ENCODE results near the gene PERCC1. TPM values are rescaled to one million over a fixed set of nuclear protein-coding genes. Genes with fewer than 3 reads are reported as not detected.
"Not testable (repeated sequence)": the region's sequence is repeated elsewhere in the genome, so short reads cannot be mapped to it uniquely, and the experiment has no call there.

The PERCC1 gene
- total RNA-seq, 1 experiment from 2014 or later: not detected

GRCh38 chr16:1439699-1440074 lies 8.8 kb downstream of the PERCC1 start:
- not testable (repeated sequence) for H3K36me3 ChIP-seq, H3K4me3 ChIP-seq, H3K9me3 ChIP-seq, H3K27me3 ChIP-seq, DNase-seq

DNA sequence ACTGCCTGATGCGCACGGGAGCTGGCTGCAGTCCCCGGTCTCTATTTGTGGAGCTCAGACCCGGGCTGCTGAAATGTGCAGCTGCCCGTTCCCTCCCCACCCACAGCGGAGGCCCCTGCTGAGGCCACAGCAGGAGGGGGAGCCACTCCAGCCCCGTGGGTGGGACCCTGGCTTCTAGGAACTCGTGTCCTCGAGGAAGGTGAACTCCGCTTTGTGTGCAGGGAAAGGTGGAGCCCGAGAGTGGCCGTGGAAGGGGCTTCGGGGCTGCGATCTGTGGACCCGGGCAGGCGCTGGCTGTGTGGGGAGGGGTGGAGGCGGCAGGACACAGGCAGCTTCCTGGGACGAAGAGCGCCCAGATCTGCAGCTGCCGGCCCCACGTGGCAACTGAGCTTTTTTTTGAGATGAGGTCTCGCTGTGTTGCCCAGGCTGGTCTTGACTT lies 10.5 kb downstream of the PERCC1 start:
- H3K27me3 ChIP-seq: no peaks in the 10 kb centered on the region
- no peaks in the 10 kb centered on the region for H3K36me3 ChIP-seq
- H3K9me3 ChIP-seq: no peaks in the 10 kb centered on the region
- DNase-seq: no peak
- no peak overlapping the region for H3K4me3 ChIP-seq

DNA sequence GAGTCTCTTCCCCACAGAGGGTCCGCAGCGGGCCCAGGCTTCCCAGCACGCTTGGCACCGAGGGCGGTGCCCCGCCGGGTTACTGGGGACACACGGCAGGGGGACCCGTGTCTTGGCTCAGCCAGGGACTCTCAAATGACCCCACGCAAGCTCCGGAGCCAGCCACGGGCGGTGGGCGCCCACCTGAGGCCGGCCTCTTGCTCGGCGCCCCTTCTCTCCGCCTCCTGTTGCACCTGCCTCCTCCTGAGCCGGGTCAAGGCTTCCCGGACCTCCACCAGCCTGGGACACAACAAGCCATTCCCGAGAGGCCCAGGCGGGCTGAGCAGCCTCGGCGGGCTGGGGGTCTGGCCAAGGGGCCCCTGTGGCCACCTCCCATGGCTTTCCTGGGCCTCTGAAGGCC lies 11.8 kb downstream of the PERCC1 start:
- no peak overlapping the region for H3K4me3 ChIP-seq
- no peak for DNase-seq
- no peaks in the 10 kb centered on the region for H3K9me3 ChIP-seq
- H3K27me3 ChIP-seq: no peaks in the 10 kb centered on the region
- H3K36me3 ChIP-seq: no peaks in the 10 kb centered on the region

- DNase-seq: no peak
- no peaks in the 10 kb centered on the region for H3K36me3 ChIP-seq
- no peaks in the 10 kb centered on the region for H3K27me3 ChIP-seq
- H3K9me3 ChIP-seq: no peaks in the 10 kb centered on the region
- H3K4me3 ChIP-seq: no peak overlapping the region
Measured at GRCh38 chr16:1443403-1443973, 12.6 kb downstream of the PERCC1 start.

DNA sequence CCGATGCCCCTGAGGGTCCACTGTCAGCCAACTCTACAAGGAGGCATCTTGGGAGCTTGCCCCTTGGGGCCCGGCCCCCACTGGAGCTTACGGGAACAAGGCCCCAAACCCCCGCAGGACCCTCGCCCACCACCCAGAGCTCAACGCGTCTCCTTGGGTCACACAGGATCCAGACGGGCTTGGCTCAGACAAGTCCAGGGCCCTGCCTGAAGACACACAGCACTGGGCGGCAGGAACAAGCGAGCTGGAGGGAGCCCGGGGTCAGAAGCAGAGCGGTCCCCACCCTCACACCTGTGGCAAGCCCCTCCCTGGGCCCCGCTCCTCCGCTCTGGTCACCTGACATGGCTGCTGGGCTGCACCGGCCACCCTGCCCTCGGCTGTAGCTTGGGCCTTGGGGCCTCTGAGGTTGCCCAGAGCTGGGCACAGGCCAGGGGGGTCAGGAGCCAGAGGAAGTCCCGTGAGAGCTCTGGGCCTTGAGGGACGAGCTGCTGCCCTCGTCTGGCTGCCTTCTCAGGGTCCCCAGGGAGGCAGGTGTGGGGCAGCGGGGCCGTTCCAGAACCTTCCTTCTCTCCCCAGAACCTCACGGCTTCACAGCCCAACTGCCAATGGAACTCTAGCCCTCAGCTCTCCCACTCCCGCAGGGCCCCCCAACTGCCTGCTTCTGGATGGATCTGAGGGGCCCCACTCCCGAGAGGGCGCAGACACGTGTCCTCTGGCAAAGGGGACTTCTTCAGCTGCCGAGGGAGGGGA lies 13.3 kb downstream of the PERCC1 start, which contains the start of gene CCDC154:
Gene CCDC154 (minus strand): TSS at position 577 of the 750 bp plus-strand sequence. CDS start 234 bp downstream, at position 343.
- H3K9me3 ChIP-seq: no peaks in the 10 kb centered on the region
- DNase-seq: no peak
- H3K4me3 ChIP-seq: no peak within 1 kb of the TSS
- H3K36me3 ChIP-seq: no peaks in the 10 kb centered on the region
- no peaks in the 10 kb centered on the region for H3K27me3 ChIP-seq

GRCh38 chr16:1444730-1445517 lies 14.0 kb downstream of the PERCC1 start:
- Histone ChIP-seq H3K4me3 (no peak overlapping the region), H3K27me3 (no peaks in the 10 kb centered on the region), H3K36me3 (no peaks in the 10 kb centered on the region), H3K9me3 (no peaks in the 10 kb centered on the region)
- no peak for DNase-seq

DNA sequence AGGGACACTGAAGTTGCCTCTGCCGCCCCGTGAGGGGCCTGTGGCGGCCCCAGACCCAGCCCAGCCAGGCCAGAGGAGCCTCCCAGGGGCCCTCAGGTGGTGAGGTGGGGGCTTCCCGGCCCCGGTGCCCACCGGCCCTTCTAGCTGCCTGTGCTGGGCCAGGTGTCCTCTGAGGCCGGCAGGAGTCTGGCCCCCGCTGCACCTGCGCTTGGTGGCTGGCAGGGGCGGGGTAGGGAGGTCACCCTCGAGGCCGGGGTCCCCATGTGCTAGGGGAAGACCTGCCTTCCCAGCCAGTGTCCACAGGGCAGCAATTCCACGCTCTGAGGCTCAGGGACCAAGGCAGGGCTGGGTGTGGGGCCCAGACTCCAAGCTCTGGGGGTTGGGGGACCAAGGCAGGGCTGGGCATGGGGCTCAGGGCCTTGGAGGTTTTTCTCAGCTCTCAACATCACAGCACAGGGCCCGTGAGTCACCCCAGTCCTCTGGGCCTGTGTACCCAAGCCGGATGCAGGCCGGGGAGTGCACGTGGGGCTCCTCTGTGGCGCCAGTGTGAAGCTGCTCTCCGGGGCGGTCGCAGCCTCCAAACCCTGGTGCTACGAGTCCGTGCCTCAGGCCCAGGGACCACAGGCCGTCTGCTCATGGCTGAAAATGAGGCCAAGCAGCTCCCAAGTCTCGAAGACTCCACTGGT lies 14.8 kb downstream of the PERCC1 start:
- no peak for DNase-seq
- H3K9me3 ChIP-seq: no peaks in the 10 kb centered on the region
- H3K27me3 ChIP-seq: no peaks in the 10 kb centered on the region
- no peak overlapping the region for H3K4me3 ChIP-seq
- H3K36me3 ChIP-seq: no peaks in the 10 kb centered on the region

DNA sequence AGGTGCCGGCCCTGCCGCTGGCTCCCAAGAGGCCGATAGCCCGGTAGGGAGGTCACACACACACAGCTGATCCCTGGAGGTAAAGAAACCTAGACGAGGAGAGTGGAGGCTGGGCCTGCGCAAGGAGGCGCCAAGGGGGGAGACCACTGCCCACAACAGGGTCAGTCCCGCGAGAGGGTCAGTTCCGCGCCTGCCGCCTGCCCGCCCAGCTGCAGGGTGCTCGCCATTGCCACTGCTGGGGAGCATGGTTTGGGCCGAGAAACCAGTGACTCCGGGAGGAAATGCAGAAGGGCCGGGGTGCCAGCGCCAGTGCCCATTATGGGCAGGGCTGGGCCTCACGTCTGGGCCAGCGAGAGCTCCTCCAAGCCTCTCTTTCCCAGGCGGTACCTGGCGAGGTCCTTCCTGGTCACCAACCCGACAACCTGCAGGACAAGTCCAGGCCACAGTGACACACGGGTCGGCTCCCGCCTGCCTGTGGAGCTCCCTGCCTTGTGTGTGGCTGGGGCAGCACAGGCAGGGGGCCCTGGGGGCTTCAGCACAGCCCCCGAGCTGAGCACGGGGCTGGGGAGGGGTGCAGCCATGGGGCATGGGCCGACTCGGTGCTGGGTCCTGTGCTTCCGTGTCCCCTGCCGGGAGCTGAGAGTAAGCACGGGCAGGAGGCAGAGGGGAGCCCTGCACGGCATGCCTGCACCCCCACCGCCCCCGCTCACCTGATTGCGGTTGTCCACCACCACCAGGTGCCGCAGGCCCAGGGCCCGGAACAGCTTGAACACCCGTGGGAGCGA lies 15.6 kb downstream of the PERCC1 start:
- no peak for DNase-seq
- Histone ChIP-seq H3K4me3 (no peak overlapping the region), H3K27me3 (no peaks in the 10 kb centered on the region)

GRCh38 chr16:1447965-1448364 lies 17.1 kb downstream of the PERCC1 start:
- no peaks in the 10 kb centered on the region; the same call in 1 of the 2 replicates for H3K36me3 ChIP-seq
- no peak for DNase-seq
- H3K27me3 ChIP-seq: no peaks in the 10 kb centered on the region
- no peak overlapping the region for H3K4me3 ChIP-seq
- H3K9me3 ChIP-seq: no peaks in the 10 kb centered on the region

More for the DNA sequence above, 15.6 kb downstream of the PERCC1 start:
- Histone ChIP-seq H3K36me3 (no peaks in the 10 kb centered on the region; the same call in 1 of the 2 replicates), H3K9me3 (no peaks in the 10 kb centered on the region)

DNA sequence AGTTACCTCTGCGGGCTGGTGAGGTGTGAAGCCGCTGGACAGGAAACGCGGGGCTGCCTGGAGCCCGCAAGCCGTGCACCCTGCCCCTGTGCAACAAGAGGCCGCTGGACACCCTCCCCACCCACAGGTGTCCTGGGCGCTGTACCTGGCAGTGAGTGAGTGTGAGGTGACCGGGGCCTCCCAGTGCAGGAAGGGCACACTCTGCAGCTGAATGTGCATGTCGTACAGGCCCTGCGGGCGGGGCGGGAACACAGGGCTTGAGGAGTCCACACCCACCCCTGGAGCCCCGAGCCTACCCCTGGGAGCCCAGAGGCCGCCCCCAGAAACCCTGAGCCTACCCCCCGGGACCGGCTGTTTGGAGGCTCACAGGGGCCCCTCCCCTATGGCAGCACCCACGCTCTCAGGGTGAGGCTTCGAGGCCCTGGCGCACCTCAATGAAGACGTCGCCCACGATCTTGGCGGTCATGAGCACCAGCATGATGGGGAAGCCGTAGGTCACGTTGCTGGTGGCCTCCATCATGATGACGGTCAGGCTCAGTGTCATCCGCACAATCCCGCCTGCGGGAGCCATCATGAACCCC lies 17.7 kb downstream of the PERCC1 start:
- Histone ChIP-seq H3K27me3 (no peaks in the 10 kb centered on the region), H3K4me3 (no peak overlapping the region), H3K36me3 (peaks cover 3% of the 10 kb centered on the region; the same call in 1 of the 2 replicates), H3K9me3 (no peaks in the 10 kb centered on the region)
- DNase-seq: no peak

- Histone ChIP-seq H3K9me3 (no peaks in the 10 kb centered on the region), H3K4me3 (no peak overlapping the region), H3K27me3 (no peaks in the 10 kb centered on the region), H3K36me3 (peaks cover 5% of the 10 kb centered on the region; the same call in 1 of the 2 replicates)
- no peak for DNase-seq
Measured at GRCh38 chr16:1449201-1449788, 18.4 kb downstream of the PERCC1 start.

- H3K9me3 ChIP-seq: no peaks in the 10 kb centered on the region
- no peaks in the 10 kb centered on the region for H3K27me3 ChIP-seq
- no peak overlapping the region for H3K4me3 ChIP-seq
- DNase-seq: no peak
- peaks cover 5% of the 10 kb centered on the region; the same call in 1 of the 2 replicates for H3K36me3 ChIP-seq
Measured at GRCh38 chr16:1450218-1450617, 19.3 kb downstream of the PERCC1 start.

DNA sequence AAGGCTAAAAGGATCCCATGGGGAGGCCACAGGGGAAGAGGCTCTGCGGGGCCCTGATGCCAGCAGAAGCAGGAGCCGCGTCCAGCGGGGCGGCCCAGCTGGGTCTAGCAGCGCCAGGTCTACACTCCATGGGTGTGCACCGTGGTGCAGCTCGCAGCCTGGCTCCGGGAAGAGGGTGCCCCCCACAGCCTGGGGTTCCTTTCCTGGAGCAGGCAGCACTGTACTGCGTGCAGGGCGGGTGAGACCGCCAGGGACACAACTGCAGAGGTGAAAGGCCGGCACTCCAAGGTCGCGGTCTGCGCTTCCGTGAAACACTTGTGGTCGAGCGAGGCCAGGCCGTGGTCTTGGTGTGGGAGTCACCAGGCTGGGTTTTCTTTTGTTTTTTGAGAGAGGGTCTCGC lies 20.0 kb downstream of the PERCC1 start:
- H3K27me3 ChIP-seq: no peaks in the 10 kb centered on the region
- H3K9me3 ChIP-seq: no peaks in the 10 kb centered on the region
- no peak for DNase-seq
- no peak overlapping the region for H3K4me3 ChIP-seq
- peaks cover 5% of the 10 kb centered on the region; the same call in 1 of the 2 replicates for H3K36me3 ChIP-seq

GRCh38 chr16:1451702-1452392 lies 21.0 kb downstream of the PERCC1 start:
- Histone ChIP-seq H3K4me3 (no peak overlapping the region), H3K9me3 (no peaks in the 10 kb centered on the region), H3K27me3 (no peaks in the 10 kb centered on the region), H3K36me3 (peaks cover 5% of the 10 kb centered on the region; the same call in 1 of the 2 replicates)
- DNase-seq: no peak

DNA sequence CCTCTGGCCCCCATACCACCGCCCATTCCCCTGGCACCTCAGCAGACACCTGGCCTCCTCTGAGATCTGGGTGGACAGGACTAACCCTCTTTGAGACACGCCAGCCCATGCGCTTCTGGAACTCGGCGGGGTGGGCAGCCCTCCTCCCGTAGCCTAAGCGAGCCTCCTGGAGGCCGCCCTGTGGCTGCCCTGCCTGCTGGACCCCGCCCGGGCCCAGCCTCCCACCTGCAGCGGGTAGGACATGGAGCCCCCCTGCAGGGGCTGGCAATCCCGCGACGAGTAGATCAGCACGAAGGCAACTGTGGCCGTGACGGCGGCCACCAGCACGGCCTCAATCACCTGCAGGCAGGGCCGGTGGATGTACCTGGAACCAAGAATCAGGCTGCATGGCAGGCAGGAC lies 21.7 kb downstream of the PERCC1 start:
- peaks cover 5% of the 10 kb centered on the region; the same call in 1 of the 2 replicates for H3K36me3 ChIP-seq
- H3K27me3 ChIP-seq: no peaks in the 10 kb centered on the region
- no peak for DNase-seq
- H3K9me3 ChIP-seq: no peaks in the 10 kb centered on the region
- no peak overlapping the region for H3K4me3 ChIP-seq
